WTC11 (cell line): ENCODE results near the gene RASGEF1C. TPM values are rescaled to one million over a fixed set of nuclear protein-coding genes. Genes with fewer than 3 reads are reported as not detected.

Experiments used
- ATAC-seq: fragments of 200-7000 bp; cut with Tn5 transposase; 2 replicates; pipeline ENCODE4 v1.10.0; 2021; ENCODE audit warnings: mild to moderate bottlenecking, moderate library complexity
- CTCF ChIA-PET: fragments of 300-600 bp; sonication (Branson Sonifier 250); formaldehyde crosslinking; loops from one replicate; lab custom pipeline; 2021; ENCODE audit warnings: antibody characterized with exemption; lab: Charles Lee
- POLR2A ChIA-PET: fragments of 350-600 bp; sonication (Branson Sonifier 250); formaldehyde crosslinking; loops from one replicate; lab custom pipeline; 2021; ENCODE audit warnings: antibody characterized with exemption; lab: Charles Lee
- DNase-seq: peaks from one replicate; pipeline ENCODE4 v3.0.0; 2021; ENCODE audit warnings: low spot score
- H3K27ac Mint-ChIP-seq: 2 replicates; pipeline ENCODE4 v1.8.0; 2021; ENCODE audit warnings: mixed read lengths
- H3K27me3 Mint-ChIP-seq: 2 replicates; pipeline ENCODE4 v1.8.0; 2021; ENCODE audit warnings: low read depth, mild to moderate bottlenecking, moderate library complexity, mixed read lengths
- H3K36me3 Mint-ChIP-seq: 2 replicates; pipeline ENCODE4 v1.8.0; 2021; ENCODE audit warnings: mixed read lengths
- H3K4me1 Mint-ChIP-seq: 2 replicates; pipeline ENCODE4 v1.8.0; 2022; ENCODE audit warnings: mixed read lengths
- H3K4me3 Mint-ChIP-seq: 2 replicates; pipeline ENCODE4 v1.8.0; 2021; ENCODE audit warnings: mild to moderate bottlenecking, moderate library complexity, mixed read lengths
- H3K9me3 Mint-ChIP-seq: 2 replicates; pipeline ENCODE4 v1.8.0; 2021; ENCODE audit warnings: mixed read lengths
- ATF1 ChIP-seq: sonication (generic); formaldehyde crosslinking; IDR thresholded peaks from 2 replicates; pipeline ENCODE4 v1.8.1; 2023; ENCODE audit warnings: mild to moderate bottlenecking, moderate library complexity, missing genetic modification reagents
- ETV6 ChIP-seq: sonication (generic); formaldehyde crosslinking; IDR thresholded peaks from 2 replicates; pipeline ENCODE4 v1.8.1; 2022; ENCODE audit warnings: mild to moderate bottlenecking, missing genetic modification reagents
- FOXK1 ChIP-seq: sonication (generic); formaldehyde crosslinking; IDR thresholded peaks from 2 replicates; pipeline ENCODE4 v1.8.0; 2022; ENCODE audit warnings: mild to moderate bottlenecking, moderate library complexity, missing genetic modification reagents
- GTF2I ChIP-seq: fragments of 250-450 bp; sonication (Bioruptor Pico); conservative IDR thresholded peaks from 2 replicates; pipeline ENCODE4 v1.4.0; 2021; ENCODE audit warnings: mild to moderate bottlenecking
- MXD4 ChIP-seq: fragments of 250-450 bp; sonication (Bioruptor Pico); IDR thresholded peaks from 2 replicates; pipeline ENCODE4 v1.8.0; 2021; ENCODE audit warnings: mild to moderate bottlenecking, moderate library complexity, borderline replicate concordance
- NR1H2 ChIP-seq: sonication (generic); formaldehyde crosslinking; IDR thresholded peaks from 2 replicates; pipeline ENCODE4 v1.9.0; 2021; ENCODE audit warnings: mild to moderate bottlenecking, moderate library complexity, missing genetic modification reagents
- SMAD3 ChIP-seq: sonication (generic); formaldehyde crosslinking; IDR thresholded peaks from 2 replicates; pipeline ENCODE4 v1.8.0; 2022; ENCODE audit warnings: missing genetic modification reagents, mild to moderate bottlenecking, borderline replicate concordance
- TEAD4 ChIP-seq: sonication (generic); formaldehyde crosslinking; IDR thresholded peaks from 2 replicates; pipeline ENCODE4 v1.8.0; 2022; ENCODE audit warnings: mild to moderate bottlenecking, missing genetic modification reagents
- total RNA-seq: library from RNA; stranded (reverse); gene quantifications from 3 replicates; pipeline ENCODE4 v1.2.3, GENCODE V29; 2021
- TF ChIP-seq, protein P1 (sequence below): sonication (generic); formaldehyde crosslinking; IDR thresholded peaks from 2 replicates; pipeline ENCODE4 v1.8.0; 2022; ENCODE audit warnings: mild to moderate bottlenecking, missing genetic modification reagents
- TF ChIP-seq, protein P2 (sequence below): sonication (generic); formaldehyde crosslinking; IDR thresholded peaks from 2 replicates; pipeline ENCODE4 v1.8.1; 2022; ENCODE audit warnings: mild to moderate bottlenecking, missing genetic modification reagents, moderate library complexity, borderline replicate concordance
- TF ChIP-seq, protein P3 (sequence below): sonication (generic); formaldehyde crosslinking; IDR thresholded peaks from 2 replicates; pipeline ENCODE4 v1.8.1; 2023; ENCODE audit warnings: mild to moderate bottlenecking, missing genetic modification reagents
- TF ChIP-seq, protein P4 (sequence below): fragments of 250-450 bp; sonication (Bioruptor Pico); IDR thresholded peaks from 2 replicates; pipeline ENCODE4 v1.9.0; 2021; ENCODE audit warnings: mild to moderate bottlenecking
- TF ChIP-seq, protein P5 (sequence below): sonication (generic); formaldehyde crosslinking; IDR thresholded peaks from 2 replicates; pipeline ENCODE4 v1.8.1; 2022; ENCODE audit warnings: missing genetic modification reagents, borderline replicate concordance
- TF ChIP-seq, protein P6 (sequence below): fragments of 250-450 bp; sonication (Bioruptor Pico); IDR thresholded peaks from 2 replicates; pipeline ENCODE4 v1.9.0; 2021; ENCODE audit warnings: moderate library complexity, mild to moderate bottlenecking, inconsistent platforms, borderline replicate concordance

The RASGEF1C gene
- total RNA-seq, 1 experiment from 2014 or later = 0.96 TPM

DNA sequence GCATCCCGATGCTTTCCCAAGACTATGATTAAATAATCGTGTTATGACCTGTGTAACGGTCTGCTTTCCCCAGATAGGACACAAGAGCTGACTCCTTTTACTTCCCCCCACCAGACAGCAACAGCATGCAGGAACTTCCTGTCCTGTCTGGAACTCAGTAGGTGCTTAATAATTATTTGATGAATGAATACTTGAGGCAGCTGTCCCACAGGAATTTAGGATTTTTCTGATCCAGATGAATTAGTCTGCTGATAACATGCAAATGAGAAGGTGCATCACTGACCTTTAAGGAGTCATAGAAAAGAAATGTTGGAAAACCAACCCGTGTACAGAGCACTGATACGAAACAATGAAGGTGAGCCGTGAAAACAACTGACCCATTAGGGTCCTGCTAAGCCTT lies 149.7 kb downstream of the RASGEF1C start (continued):
- TF ChIP-seq, protein P1, sequence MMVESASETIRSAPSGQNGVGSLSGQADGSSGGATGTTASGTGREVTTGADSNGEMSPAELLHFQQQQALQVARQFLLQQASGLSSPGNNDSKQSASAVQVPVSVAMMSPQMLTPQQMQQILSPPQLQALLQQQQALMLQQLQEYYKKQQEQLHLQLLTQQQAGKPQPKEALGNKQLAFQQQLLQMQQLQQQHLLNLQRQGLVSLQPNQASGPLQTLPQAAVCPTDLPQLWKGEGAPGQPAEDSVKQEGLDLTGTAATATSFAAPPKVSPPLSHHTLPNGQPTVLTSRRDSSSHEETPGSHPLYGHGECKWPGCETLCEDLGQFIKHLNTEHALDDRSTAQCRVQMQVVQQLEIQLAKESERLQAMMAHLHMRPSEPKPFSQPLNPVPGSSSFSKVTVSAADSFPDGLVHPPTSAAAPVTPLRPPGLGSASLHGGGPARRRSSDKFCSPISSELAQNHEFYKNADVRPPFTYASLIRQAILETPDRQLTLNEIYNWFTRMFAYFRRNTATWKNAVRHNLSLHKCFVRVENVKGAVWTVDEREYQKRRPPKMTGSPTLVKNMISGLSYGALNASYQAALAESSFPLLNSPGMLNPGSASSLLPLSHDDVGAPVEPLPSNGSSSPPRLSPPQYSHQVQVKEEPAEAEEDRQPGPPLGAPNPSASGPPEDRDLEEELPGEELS = no peak
- TF ChIP-seq TEAD4 (CRISPR knock-in tag) (no peak), FOXK1 (CRISPR knock-in tag) (no peak)
- TF ChIP-seq, protein P2, sequence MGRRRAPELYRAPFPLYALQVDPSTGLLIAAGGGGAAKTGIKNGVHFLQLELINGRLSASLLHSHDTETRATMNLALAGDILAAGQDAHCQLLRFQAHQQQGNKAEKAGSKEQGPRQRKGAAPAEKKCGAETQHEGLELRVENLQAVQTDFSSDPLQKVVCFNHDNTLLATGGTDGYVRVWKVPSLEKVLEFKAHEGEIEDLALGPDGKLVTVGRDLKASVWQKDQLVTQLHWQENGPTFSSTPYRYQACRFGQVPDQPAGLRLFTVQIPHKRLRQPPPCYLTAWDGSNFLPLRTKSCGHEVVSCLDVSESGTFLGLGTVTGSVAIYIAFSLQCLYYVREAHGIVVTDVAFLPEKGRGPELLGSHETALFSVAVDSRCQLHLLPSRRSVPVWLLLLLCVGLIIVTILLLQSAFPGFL (CRISPR knock-in tag) = no peak
- TF ChIP-seq, all 79 proteins: peak for 0

DNA sequence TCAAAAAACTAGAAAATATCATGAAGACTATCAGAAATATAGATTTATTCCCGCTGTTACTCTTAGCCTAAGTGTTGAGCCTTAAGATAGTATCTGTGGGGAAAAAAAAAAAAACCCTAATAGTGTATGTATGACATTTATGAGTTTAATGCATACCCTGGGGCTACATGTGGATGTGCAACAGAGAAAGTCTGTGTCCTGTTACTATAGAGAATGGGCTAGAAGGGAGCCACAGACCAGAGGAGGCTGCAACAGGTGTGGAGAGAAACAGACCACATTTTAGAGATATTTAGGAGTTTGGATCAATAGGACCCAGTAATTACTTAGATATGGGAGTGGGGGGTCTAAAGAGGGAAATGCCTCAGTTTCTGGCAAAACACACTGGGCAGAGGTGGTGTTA lies 152.9 kb downstream of the RASGEF1C start:
- Mint-ChIP-seq H3K9me3 (no peaks in the 10 kb centered on the region), H3K27ac (peak overlapping the region; percentile 77), H3K27me3 (no peaks in the 10 kb centered on the region), H3K4me3 (no peak overlapping the region), H3K4me1 (peaks cover 77% of the 10 kb centered on the region), H3K36me3 (no peaks in the 10 kb centered on the region)
- TF ChIP-seq ETV6 (no peak), NR1H2 (CRISPR knock-in tag) (no peak), GTF2I (no peak), SMAD3 (CRISPR knock-in tag) (no peak), MXD4 (no peak), ATF1 (no peak)
- TF ChIP-seq, protein P3, sequence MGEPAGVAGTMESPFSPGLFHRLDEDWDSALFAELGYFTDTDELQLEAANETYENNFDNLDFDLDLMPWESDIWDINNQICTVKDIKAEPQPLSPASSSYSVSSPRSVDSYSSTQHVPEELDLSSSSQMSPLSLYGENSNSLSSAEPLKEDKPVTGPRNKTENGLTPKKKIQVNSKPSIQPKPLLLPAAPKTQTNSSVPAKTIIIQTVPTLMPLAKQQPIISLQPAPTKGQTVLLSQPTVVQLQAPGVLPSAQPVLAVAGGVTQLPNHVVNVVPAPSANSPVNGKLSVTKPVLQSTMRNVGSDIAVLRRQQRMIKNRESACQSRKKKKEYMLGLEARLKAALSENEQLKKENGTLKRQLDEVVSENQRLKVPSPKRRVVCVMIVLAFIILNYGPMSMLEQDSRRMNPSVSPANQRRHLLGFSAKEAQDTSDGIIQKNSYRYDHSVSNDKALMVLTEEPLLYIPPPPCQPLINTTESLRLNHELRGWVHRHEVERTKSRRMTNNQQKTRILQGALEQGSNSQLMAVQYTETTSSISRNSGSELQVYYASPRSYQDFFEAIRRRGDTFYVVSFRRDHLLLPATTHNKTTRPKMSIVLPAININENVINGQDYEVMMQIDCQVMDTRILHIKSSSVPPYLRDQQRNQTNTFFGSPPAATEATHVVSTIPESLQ (CRISPR knock-in tag) = no peak
- TF ChIP-seq, protein P1 = no peak
- TF ChIP-seq, protein P4, sequence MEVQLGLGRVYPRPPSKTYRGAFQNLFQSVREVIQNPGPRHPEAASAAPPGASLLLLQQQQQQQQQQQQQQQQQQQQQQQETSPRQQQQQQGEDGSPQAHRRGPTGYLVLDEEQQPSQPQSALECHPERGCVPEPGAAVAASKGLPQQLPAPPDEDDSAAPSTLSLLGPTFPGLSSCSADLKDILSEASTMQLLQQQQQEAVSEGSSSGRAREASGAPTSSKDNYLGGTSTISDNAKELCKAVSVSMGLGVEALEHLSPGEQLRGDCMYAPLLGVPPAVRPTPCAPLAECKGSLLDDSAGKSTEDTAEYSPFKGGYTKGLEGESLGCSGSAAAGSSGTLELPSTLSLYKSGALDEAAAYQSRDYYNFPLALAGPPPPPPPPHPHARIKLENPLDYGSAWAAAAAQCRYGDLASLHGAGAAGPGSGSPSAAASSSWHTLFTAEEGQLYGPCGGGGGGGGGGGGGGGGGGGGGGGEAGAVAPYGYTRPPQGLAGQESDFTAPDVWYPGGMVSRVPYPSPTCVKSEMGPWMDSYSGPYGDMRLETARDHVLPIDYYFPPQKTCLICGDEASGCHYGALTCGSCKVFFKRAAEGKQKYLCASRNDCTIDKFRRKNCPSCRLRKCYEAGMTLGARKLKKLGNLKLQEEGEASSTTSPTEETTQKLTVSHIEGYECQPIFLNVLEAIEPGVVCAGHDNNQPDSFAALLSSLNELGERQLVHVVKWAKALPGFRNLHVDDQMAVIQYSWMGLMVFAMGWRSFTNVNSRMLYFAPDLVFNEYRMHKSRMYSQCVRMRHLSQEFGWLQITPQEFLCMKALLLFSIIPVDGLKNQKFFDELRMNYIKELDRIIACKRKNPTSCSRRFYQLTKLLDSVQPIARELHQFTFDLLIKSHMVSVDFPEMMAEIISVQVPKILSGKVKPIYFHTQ (CRISPR knock-in tag) = no peak
- TF ChIP-seq, protein P5, sequence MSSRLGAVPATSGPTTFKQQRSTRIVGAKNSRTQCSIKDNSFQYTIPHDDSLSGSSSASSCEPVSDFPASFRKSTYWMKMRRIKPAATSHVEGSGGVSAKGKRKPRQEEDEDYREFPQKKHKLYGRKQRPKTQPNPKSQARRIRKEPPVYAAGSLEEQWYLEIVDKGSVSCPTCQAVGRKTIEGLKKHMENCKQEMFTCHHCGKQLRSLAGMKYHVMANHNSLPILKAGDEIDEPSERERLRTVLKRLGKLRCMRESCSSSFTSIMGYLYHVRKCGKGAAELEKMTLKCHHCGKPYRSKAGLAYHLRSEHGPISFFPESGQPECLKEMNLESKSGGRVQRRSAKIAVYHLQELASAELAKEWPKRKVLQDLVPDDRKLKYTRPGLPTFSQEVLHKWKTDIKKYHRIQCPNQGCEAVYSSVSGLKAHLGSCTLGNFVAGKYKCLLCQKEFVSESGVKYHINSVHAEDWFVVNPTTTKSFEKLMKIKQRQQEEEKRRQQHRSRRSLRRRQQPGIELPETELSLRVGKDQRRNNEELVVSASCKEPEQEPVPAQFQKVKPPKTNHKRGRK (CRISPR knock-in tag) = no peak
- TF ChIP-seq, protein P6, sequence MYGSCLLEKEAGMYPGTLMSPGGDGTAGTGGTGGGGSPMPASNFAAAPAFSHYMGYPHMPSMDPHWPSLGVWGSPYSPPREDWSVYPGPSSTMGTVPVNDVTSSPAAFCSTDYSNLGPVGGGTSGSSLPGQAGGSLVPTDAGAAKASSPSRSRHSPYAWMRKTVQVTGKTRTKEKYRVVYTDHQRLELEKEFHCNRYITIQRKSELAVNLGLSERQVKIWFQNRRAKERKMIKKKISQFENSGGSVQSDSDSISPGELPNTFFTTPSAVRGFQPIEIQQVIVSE (CRISPR knock-in tag) = no peak
- ChIA-PET CTCF (no interaction called here), POLR2A (no interaction called here)
- DNase-seq (no peak), ATAC-seq (no peak)
